H9 (cell line): ENCODE data around the gene RASL10A. TPM values are rescaled to one million over a fixed set of nuclear protein-coding genes. Genes with fewer than 3 reads are reported as not detected.

ENCODE experiments used
- DNase-seq: peaks from one replicate; pipeline ENCODE4 v3.0.0-alpha.2; 2017
- H2AFZ ChIP-seq: one replicate; pipeline ENCODE4 v1.6.1; 2013; ENCODE audit warnings: mild to moderate bottlenecking, low read length, control low read depth, moderate library complexity
- H2AK5ac ChIP-seq: 2 replicates; pipeline ENCODE4 v1.6.1; 2013; ENCODE audit warnings: low read length, control low read depth, mixed read lengths; ENCODE audit not compliant: insufficient read length
- H2BK120ac ChIP-seq: one replicate; pipeline ENCODE4 v1.6.1; 2013; ENCODE audit warnings: low read depth, mild to moderate bottlenecking, low read length, control low read depth, inconsistent platforms; ENCODE audit not compliant: poor library complexity, severe bottlenecking
- H2BK12ac ChIP-seq: 2 replicates; pipeline ENCODE4 v1.6.1; 2013; ENCODE audit warnings: low read length, control low read depth, mixed read lengths, low read depth; ENCODE audit not compliant: insufficient read length
- H2BK15ac ChIP-seq: 2 replicates; pipeline ENCODE4 v1.6.1; 2013; ENCODE audit warnings: low read depth, low read length, control low read depth
- H2BK20ac ChIP-seq: one replicate; pipeline ENCODE4 v1.6.1; 2013; ENCODE audit warnings: low read depth, mild to moderate bottlenecking, low read length, control low read depth, inconsistent platforms; ENCODE audit not compliant: poor library complexity, severe bottlenecking
- H2BK5ac ChIP-seq: 2 replicates; pipeline ENCODE4 v1.6.1; 2013; ENCODE audit warnings: low read length, control low read depth, mixed read lengths; ENCODE audit not compliant: insufficient read length
- H3K14ac ChIP-seq: 2 replicates; pipeline ENCODE4 v1.6.1; 2013; ENCODE audit warnings: low read length, control low read depth; ENCODE audit not compliant: insufficient read depth
- H3K18ac ChIP-seq: 2 replicates; pipeline ENCODE4 v1.6.1; 2013; ENCODE audit warnings: low read depth, mild to moderate bottlenecking, mixed read lengths, low read length, control low read depth; ENCODE audit not compliant: insufficient read length
- H3K23ac ChIP-seq: 2 replicates; pipeline ENCODE4 v1.6.1; 2013; ENCODE audit warnings: low read length, control low read depth, mixed read lengths, low read depth; ENCODE audit not compliant: insufficient read length
- H3K23me2 ChIP-seq: 2 replicates; pipeline ENCODE4 v1.6.1; 2013; ENCODE audit warnings: low read depth, mild to moderate bottlenecking, mixed read lengths, low read length, control low read depth; ENCODE audit not compliant: insufficient read length, poor library complexity, severe bottlenecking
- H3K27ac ChIP-seq: 2 replicates; pipeline ENCODE4 v1.5.1; 2013; ENCODE audit warnings: low read length, control low read depth, mixed read lengths, low read depth; ENCODE audit not compliant: insufficient read length
- H3K27me3 ChIP-seq: 2 replicates; pipeline ENCODE4 v1.6.1; 2013; ENCODE audit warnings: low read length, control low read depth, inconsistent platforms; ENCODE audit not compliant: insufficient read depth
- H3K4ac ChIP-seq: 2 replicates; pipeline ENCODE4 v1.6.1; 2013; ENCODE audit warnings: low read depth, mild to moderate bottlenecking, control low read depth, inconsistent platforms, low read length, moderate library complexity
- H3K4me1 ChIP-seq: 2 replicates; pipeline ENCODE4 v1.6.1; 2013; ENCODE audit warnings: low read length, control low read depth, inconsistent platforms; ENCODE audit not compliant: insufficient read depth
- H3K4me2 ChIP-seq: 2 replicates; pipeline ENCODE4 v1.6.1; 2013; ENCODE audit warnings: low read length, control low read depth, mixed read lengths; ENCODE audit not compliant: insufficient read length, insufficient read depth
- H3K56ac ChIP-seq: 2 replicates; pipeline ENCODE4 v1.6.1; 2013; ENCODE audit warnings: low read depth, mild to moderate bottlenecking, mixed read lengths, low read length, control low read depth; ENCODE audit not compliant: insufficient read length
- H3K79me1 ChIP-seq: 2 replicates; pipeline ENCODE4 v1.6.1; 2013; ENCODE audit warnings: low read depth, mild to moderate bottlenecking, moderate library complexity, low read length, control low read depth, inconsistent platforms; ENCODE audit not compliant: insufficient read depth, poor library complexity, severe bottlenecking
- H3K79me2 ChIP-seq: 2 replicates; pipeline ENCODE4 v1.6.1; 2013; ENCODE audit warnings: low read length, control low read depth, inconsistent platforms; ENCODE audit not compliant: insufficient read depth
- H3K9ac ChIP-seq: 2 replicates; pipeline ENCODE4 v1.6.1; 2013; ENCODE audit warnings: low read length, control low read depth, mixed read lengths; ENCODE audit not compliant: insufficient read length; ENCODE audit errors: extremely low read depth
- H3K9me3 ChIP-seq: one replicate; pipeline ENCODE4 v1.6.1; 2013; ENCODE audit warnings: low read depth, low read length, inconsistent platforms; ENCODE audit not compliant: control insufficient read depth
- H3T11ph ChIP-seq: one replicate; pipeline ENCODE4 v1.6.1; 2013; ENCODE audit warnings: mild to moderate bottlenecking, low read length, control low read depth, inconsistent platforms
- H4K20me1 ChIP-seq: one replicate; pipeline ENCODE4 v1.6.1; 2013; ENCODE audit not compliant: control insufficient read depth, insufficient read length, insufficient read depth
- H4K5ac ChIP-seq: 2 replicates; pipeline ENCODE4 v1.6.1; 2013; ENCODE audit warnings: low read depth, mild to moderate bottlenecking, mixed read lengths, low read length, control low read depth; ENCODE audit not compliant: insufficient read length
- H4K8ac ChIP-seq: replicated peaks from 2 replicates; pipeline ENCODE4 v1.6.1; 2013; ENCODE audit warnings: low read length, control low read depth, mixed read lengths, low read depth; ENCODE audit not compliant: insufficient read length
- H4K91ac ChIP-seq: 2 replicates; pipeline ENCODE4 v1.6.1; 2013; ENCODE audit warnings: low read depth, mild to moderate bottlenecking, moderate library complexity, mixed read lengths, low read length, control low read depth; ENCODE audit not compliant: insufficient read length
- H3K27ac Mint-ChIP-seq, 3 experiments: 2 replicates in 2 of 3; 3 replicates in 1 of 3; pipeline ENCODE4 v1.8.0; 2020 to 2021; ENCODE audit warnings: mixed read lengths in 3 of 3, mild to moderate bottlenecking in 1 of 3, moderate library complexity in 1 of 3
- H3K27me3 Mint-ChIP-seq: 2 replicates; pipeline ENCODE4 v1.8.0; 2021; ENCODE audit warnings: low read depth, mild to moderate bottlenecking, moderate library complexity, mixed read lengths
- H3K36me3 Mint-ChIP-seq, 3 experiments: 2 replicates in 2 of 3; 3 replicates in 1 of 3; pipeline ENCODE4 v1.8.0; 2020 to 2021; ENCODE audit warnings: low read depth in 3 of 3, mixed read lengths in 3 of 3; ENCODE audit not compliant: insufficient read depth in 1 of 3
- H3K4me1 Mint-ChIP-seq, 2 experiments: 2 replicates each; pipeline ENCODE4 v1.8.0; 2020; ENCODE audit warnings: mixed read lengths in 2 of 2
- H3K4me3 Mint-ChIP-seq, 2 experiments: 2 replicates in 1 of 2; 3 replicates in 1 of 2; pipeline ENCODE4 v1.8.0; 2020 to 2021; ENCODE audit warnings: mild to moderate bottlenecking in 2 of 2, mixed read lengths in 2 of 2, moderate library complexity in 1 of 2
- H3K9me3 Mint-ChIP-seq, 2 experiments: 2 replicates in 1 of 2; 3 replicates in 1 of 2; pipeline ENCODE4 v1.8.0; 2020; ENCODE audit warnings: mild to moderate bottlenecking in 2 of 2, mixed read lengths in 2 of 2, moderate library complexity in 1 of 2
- CTCF ChIP-seq: fragments of 200-600 bp; sonication (generic); conservative IDR thresholded peaks from 3 replicates; pipeline ENCODE4 v1.8.0; 2021; ENCODE audit warnings: antibody characterized with exemption, mild to moderate bottlenecking
- WGBS: extraction: QIAGEN DNeasy Blood & Tissue Kit; methylation state at CpG from one replicate; pipeline ENCODE4 v1.1.7; 2013; ENCODE audit warnings: missing lambda C conversion rate, low lambda C conversion rate, mixed read lengths; ENCODE audit not compliant: insufficient read length; ENCODE audit errors: extremely low coverage; 5-methylcytosine and 5-hydroxymethylcytosine counted together
- total RNA-seq: library from RNA; stranded (reverse); gene quantifications from 2 replicates; pipeline ENCODE4 v1.2.1, GENCODE V29; 2021

RASL10A gene
- total RNA-seq, 1 experiment from 2014 or later: 0.90 TPM

GRCh38 chr22:29319072-29319471 is 3.6 kb upstream of the RASL10A start:
- Histone ChIP-seq H3K23me2 (peaks cover 4% of the 10 kb centered on the region), H2BK12ac (no peak overlapping the region), H3K23ac (no peak overlapping the region), H4K8ac (no peak overlapping the region), H4K20me1 (no peaks in the 10 kb centered on the region), H2AFZ (no peak overlapping the region), H2BK120ac (no peak overlapping the region), H4K5ac (no peak overlapping the region), H3K4me2 (no peak overlapping the region), H3K79me2 (no peaks in the 10 kb centered on the region), H2BK20ac (no peak overlapping the region), H2BK5ac (no peak overlapping the region), H3K4me1 (no peaks in the 10 kb centered on the region), H4K91ac (no peak overlapping the region), H3K79me1 (no peaks in the 10 kb centered on the region), H3K27me3 (peaks cover 26% of the 10 kb centered on the region), H3T11ph (no peak overlapping the region), H3K56ac (no peak overlapping the region), H3K9ac (no peak overlapping the region), H3K4ac (no peak overlapping the region), H3K14ac (no peak overlapping the region), H2BK15ac (no peak overlapping the region), H2AK5ac (no peak overlapping the region), H3K18ac (no peak overlapping the region), H3K9me3 (no peaks in the 10 kb centered on the region), H3K27ac (no peak overlapping the region)
- peaks cover 7% of the 10 kb centered on the region in 2 experiments for H3K4me1 Mint-ChIP-seq
- H3K9me3 Mint-ChIP-seq: peaks cover 3 to 9% of the 10 kb centered on the region in 2 experiments; a peak in 3 of 5 replicates
- no peak for DNase-seq
- H3K36me3 Mint-ChIP-seq: peaks cover 0 to 2% (median 0%) of the 10 kb centered on the region in 3 experiments; a peak in 1 of 7 replicates
- TF ChIP-seq CTCF: no peak
- no CpG with 5 or more reads among the region's 2 CpGs for WGBS
- H3K27ac Mint-ChIP-seq: no peak overlapping the region; a peak in 1 of 7 replicates
- H3K4me3 Mint-ChIP-seq: no peak overlapping the region
- H3K27me3 Mint-ChIP-seq: peaks cover 38% of the 10 kb centered on the region
